DOHH2 (cell line): Measurements from ENCODE around the gene AGGF1.

Experiments
- H3F3A ChIP-seq: fragments of 200-600 bp; sonication (generic), shearing (Covaris generic); 2 replicates; pipeline ENCODE4 v1.6.0; 2016; ENCODE audit warnings: antibody characterized with exemption, mild to moderate bottlenecking; ENCODE audit not compliant: control insufficient read depth, insufficient read depth
- H3K27ac ChIP-seq: fragments of 200-600 bp; sonication (generic); 2 replicates; pipeline ENCODE4 v1.5.1; 2014; ENCODE audit warnings: low read depth, mild to moderate bottlenecking, low read length, moderate library complexity
- H3K27me3 ChIP-seq: fragments of 200-600 bp; sonication (generic); 2 replicates; pipeline ENCODE4 v1.6.1; 2014; ENCODE audit warnings: mild to moderate bottlenecking, low read length, mixed read lengths; ENCODE audit not compliant: control insufficient read depth
- H3K36me3 ChIP-seq: fragments of 200-600 bp; sonication (generic); 2 replicates; pipeline ENCODE4 v1.6.1; 2014; ENCODE audit warnings: mild to moderate bottlenecking, low read length, moderate library complexity, mixed read lengths; ENCODE audit not compliant: control insufficient read depth
- H3K4me1 ChIP-seq: fragments of 200-600 bp; sonication (generic); 2 replicates; pipeline ENCODE4 v1.6.1; 2014; ENCODE audit warnings: mild to moderate bottlenecking, low read length, mixed read lengths; ENCODE audit not compliant: control insufficient read depth
- H3K4me2 ChIP-seq: fragments of 200-600 bp; sonication (generic); 2 replicates; pipeline ENCODE4 v1.6.0; 2014; ENCODE audit warnings: mild to moderate bottlenecking, low read length, moderate library complexity
- H3K4me3 ChIP-seq: fragments of 200-600 bp; sonication (generic); 2 replicates; pipeline ENCODE4 v1.5.1; 2014; ENCODE audit warnings: mild to moderate bottlenecking, low read length, mixed read lengths
- H3K79me2 ChIP-seq: fragments of 200-600 bp; sonication (generic); 2 replicates; pipeline ENCODE4 v1.6.1; 2014; ENCODE audit warnings: mild to moderate bottlenecking, low read length, mixed read lengths; ENCODE audit not compliant: control insufficient read depth
- H3K9me2 ChIP-seq: fragments of 200-600 bp; sonication (generic); replicated peaks from 2 replicates; pipeline ENCODE4 v1.6.1; 2014; ENCODE audit warnings: mild to moderate bottlenecking, low read length, mixed read lengths; ENCODE audit not compliant: control insufficient read depth
- H3K9me3 ChIP-seq: fragments of 200-600 bp; sonication (generic); 2 replicates; pipeline ENCODE4 v1.6.1; 2014; ENCODE audit warnings: antibody characterized with exemption, low read length, mixed read lengths; ENCODE audit not compliant: control insufficient read depth, insufficient read depth
- H4K20me1 ChIP-seq: fragments of 200-600 bp; sonication (generic); 2 replicates; pipeline ENCODE4 v1.6.0; 2014; ENCODE audit warnings: low read depth, mild to moderate bottlenecking, antibody characterized with exemption, low read length, moderate library complexity; ENCODE audit not compliant: control insufficient read depth, insufficient read depth
- CTCF ChIP-seq: fragments of 200-600 bp; sonication (generic); IDR thresholded peaks from one replicate; pipeline ENCODE4 v1.5.1; 2014; ENCODE audit warnings: antibody characterized with exemption, mild to moderate bottlenecking, low read depth, low read length; ENCODE audit not compliant: poor library complexity, severe bottlenecking
- EZH2phosphoT487 ChIP-seq: fragments of 200-600 bp; sonication (generic); IDR thresholded peaks from 2 replicates; pipeline ENCODE4 v1.6.1; 2017; ENCODE audit warnings: borderline replicate concordance, mild to moderate bottlenecking, antibody characterized with exemption, low read length, moderate library complexity, mixed read lengths

The AGGF1 gene

DNA sequence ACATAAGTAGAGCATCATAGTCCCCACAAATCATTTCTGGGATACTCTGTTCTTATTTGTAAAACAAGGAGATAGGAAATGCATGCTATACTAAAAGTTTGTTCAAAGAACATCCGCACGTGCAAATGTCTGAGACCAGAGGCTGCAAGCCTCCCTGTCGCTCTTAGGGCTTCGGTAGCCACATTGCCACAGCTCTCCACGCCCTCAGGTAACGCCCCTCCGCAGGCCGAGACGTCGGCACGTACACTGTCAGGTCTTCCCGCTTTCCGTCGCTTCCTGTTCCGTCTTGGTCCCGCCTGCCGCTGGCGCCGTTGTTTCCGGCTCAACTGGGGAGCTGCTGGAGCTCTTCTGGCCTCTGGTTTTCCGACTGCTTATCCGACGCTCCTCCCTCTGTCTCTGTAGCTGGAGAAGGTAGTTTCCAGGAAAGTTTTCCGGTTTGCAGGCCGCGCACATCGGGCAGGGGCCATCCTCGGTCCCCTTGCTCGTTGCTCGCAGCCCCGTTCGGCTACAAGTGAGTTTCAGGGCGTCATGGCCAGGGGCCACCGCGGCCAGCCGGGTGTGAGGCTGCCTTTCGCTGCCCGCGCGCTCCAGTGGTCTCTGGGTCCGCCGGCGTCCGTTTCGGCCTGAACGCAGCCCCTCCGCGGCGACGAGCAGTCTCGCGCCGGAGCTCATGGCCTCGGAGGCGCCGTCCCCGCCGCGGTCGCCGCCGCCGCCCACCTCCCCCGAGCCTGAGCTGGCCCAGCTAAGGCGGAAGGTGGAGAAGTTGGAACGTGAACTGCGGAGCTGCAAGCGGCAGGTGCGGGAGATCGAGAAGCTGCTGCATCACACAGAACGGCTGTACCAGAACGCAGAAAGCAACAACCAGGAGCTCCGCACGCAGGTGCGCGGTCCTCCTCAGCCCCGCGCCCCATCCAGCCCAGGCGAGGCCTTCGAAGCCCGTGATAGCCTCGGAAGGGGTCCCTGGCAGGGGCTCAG, at the start of gene AGGF1:
Gene AGGF1 (plus strand): TSS at position 308 of the 975 bp plus-strand sequence. CDS start 363 bp downstream, at position 671.
- Histone ChIP-seq H3K4me2 (peak within 1 kb of the TSS; percentile 74), H3K27ac (peak within 1 kb of the TSS; percentile 74), H4K20me1 (peaks cover 4% of the 10 kb centered on the region; the same call in 1 of the 2 replicates), H3K27me3 (no peaks in the 10 kb centered on the region), H3K9me3 (peaks cover 24% of the 10 kb centered on the region), H3K79me2 (peaks cover 48% of the 10 kb centered on the region), H3F3A (0 out of 2 replicates have a peak, but pooled peaks cover 5% of the 10 kb centered on the region), H3K4me3 (peak within 1 kb of the TSS; percentile 99), H3K4me1 (peaks cover 25% of the 10 kb centered on the region), H3K9me2 (no peaks in the 10 kb centered on the region), H3K36me3 (peaks cover 49% of the 10 kb centered on the region)
- TF ChIP-seq EZH2phosphoT487, result no peak
- no peak for TF ChIP-seq CTCF

GRCh38 chr5:76980518-76981144, 49.6 kb upstream of the AGGF1 start:
- H3K36me3 ChIP-seq, result peaks cover 26% of the 10 kb centered on the region
- H4K20me1 ChIP-seq, result no peaks in the 10 kb centered on the region
- H3K9me2 ChIP-seq, result no peaks in the 10 kb centered on the region
- H3K4me2 ChIP-seq, result no peak overlapping the region
- TF ChIP-seq EZH2phosphoT487 (no peak), CTCF (no peak)
- no peak overlapping the region for H3K4me3 ChIP-seq
- no peaks in the 10 kb centered on the region for H3K79me2 ChIP-seq
- no peaks in the 10 kb centered on the region for H3F3A ChIP-seq
- H3K27ac ChIP-seq, result no peak overlapping the region
- no peaks in the 10 kb centered on the region for H3K9me3 ChIP-seq
- H3K27me3 ChIP-seq, result no peaks in the 10 kb centered on the region
- H3K4me1 ChIP-seq, result no peaks in the 10 kb centered on the region

GRCh38 chr5:76982450-76982849, 47.8 kb upstream of the AGGF1 start:
- Histone ChIP-seq H3K9me2 (no peaks in the 10 kb centered on the region), H3K27ac (no peak overlapping the region), H3K4me2 (no peak overlapping the region), H3K36me3 (peaks cover 16% of the 10 kb centered on the region), H3K9me3 (no peaks in the 10 kb centered on the region), H3K79me2 (no peaks in the 10 kb centered on the region), H3K4me3 (no peak overlapping the region), H3F3A (no peaks in the 10 kb centered on the region), H4K20me1 (no peaks in the 10 kb centered on the region), H3K27me3 (no peaks in the 10 kb centered on the region), H3K4me1 (no peaks in the 10 kb centered on the region)
- no peak for TF ChIP-seq CTCF
- TF ChIP-seq EZH2phosphoT487, result no peak
